GM19468 (cell line): ENCODE results near the gene ABCB11.
"Not testable (repeated sequence)": the region's sequence is repeated elsewhere in the genome, so short reads cannot be mapped to it uniquely, and the experiment has no call there.

ENCODE experiments used
- ATAC-seq: cut with Tn5 transposase; IDR thresholded peaks from one replicate; pipeline ENCODE4 v1.9.1; 2021; ENCODE audit warnings: mild to moderate bottlenecking, moderate library complexity, moderate number of reproducible peaks; ENCODE audit not compliant: unreplicated experiment; ENCODE audit errors: extremely low read depth

Gene ABCB11

GRCh38 chr2:169031202-169031601 lies at the start of gene ABCB11:
Gene ABCB11, minus strand, starts transcription at chr2:169031324. Its CDS starts 13,199 bp downstream, at chr2:169018125.
- no peak for ATAC-seq

GRCh38 chr2:169080250-169081069 lies 49.3 kb upstream of the ABCB11 start:
- ATAC-seq, result peak; percentile 98

GRCh38 chr2:169077674-169078240 lies 46.6 kb upstream of the ABCB11 start:
- ATAC-seq, result no peak

- ATAC-seq, result peak; percentile 11
Observed at GRCh38 chr2:169073963-169074751, 43.0 kb upstream of the ABCB11 start.

GRCh38 chr2:169073211-169073962 lies 42.3 kb upstream of the ABCB11 start:
- ATAC-seq, result no peak

- ATAC-seq, result no peak
Observed at GRCh38 chr2:169072163-169072925, 41.2 kb upstream of the ABCB11 start.

- no peak for ATAC-seq
Observed at GRCh38 chr2:169071455-169071854, 40.3 kb upstream of the ABCB11 start.

GRCh38 chr2:169069833-169070232 lies 38.7 kb upstream of the ABCB11 start:
- ATAC-seq, result no peak

GRCh38 chr2:169069341-169069740 lies 38.2 kb upstream of the ABCB11 start, which contains the start of gene DHRS9:
Gene DHRS9, plus strand, starts transcription at chr2:169069563. Its CDS starts 12,019 bp downstream, at chr2:169081582.
- ATAC-seq, result no peak

GRCh38 chr2:169066897-169067296 lies 35.8 kb upstream of the ABCB11 start:
- no peak for ATAC-seq

- ATAC-seq, result no peak
Observed at GRCh38 chr2:169065864-169066517, 34.9 kb upstream of the ABCB11 start.

GRCh38 chr2:169065422-169065821 lies 34.3 kb upstream of the ABCB11 start:
- ATAC-seq, result no peak

- ATAC-seq, result not testable (repeated sequence)
Observed at GRCh38 chr2:169064199-169064598, 33.1 kb upstream of the ABCB11 start.

- not testable (repeated sequence) for ATAC-seq
Observed at GRCh38 chr2:169054575-169054974, 23.5 kb upstream of the ABCB11 start.

GRCh38 chr2:169050476-169051240 lies 19.5 kb upstream of the ABCB11 start:
- no peak for ATAC-seq

- no peak for ATAC-seq
Observed at GRCh38 chr2:169049142-169049541, 18.0 kb upstream of the ABCB11 start.

- ATAC-seq, result no peak
Observed at GRCh38 chr2:169047256-169048250, 16.4 kb upstream of the ABCB11 start.
